Measurements from ENCODE around the gene GPR158.

Gene GPR158

GRCh38 chr10:25565570-25565969 is 390.8 kb downstream of the GPR158 start:
- DNase-seq (ENCODE audit: low read depth in 2 of 2): no peak

GRCh38 chr10:25573316-25573715 is 398.5 kb downstream of the GPR158 start:
- no peak for DNase-seq (ENCODE audit: low read depth in 2 of 2)

GRCh38 chr10:25575343-25575742 is 400.5 kb downstream of the GPR158 start:
- DNase-seq (ENCODE audit: low read depth in 2 of 2): no peak

GRCh38 chr10:25578061-25578460 is 403.3 kb downstream of the GPR158 start:
- DNase-seq (ENCODE audit: low read depth in 2 of 2): no peak

- no peak for DNase-seq (ENCODE audit: low read depth in 2 of 2)
Measured at GRCh38 chr10:25582961-25583360, 408.2 kb downstream of the GPR158 start.

- no peak for DNase-seq (ENCODE audit: low read depth in 2 of 2)
Measured at GRCh38 chr10:25600651-25601050, 425.9 kb downstream of the GPR158 start.

- DNase-seq (ENCODE audit: low read depth in 2 of 2): no peak
Measured at GRCh38 chr10:25604591-25604990, 429.8 kb downstream of the GPR158 start.

GRCh38 chr10:25614652-25615051 is 439.9 kb downstream of the GPR158 start:
- DNase-seq (ENCODE audit: low read depth in 2 of 2): no peak

- DNase-seq (ENCODE audit: low read depth in 2 of 2): no peak
Measured at GRCh38 chr10:25615926-25616325, 441.1 kb downstream of the GPR158 start.

GRCh38 chr10:25616903-25617592 is 442.2 kb downstream of the GPR158 start:
- no peak for DNase-seq (ENCODE audit: low read depth in 2 of 2)

- DNase-seq (ENCODE audit: low read depth in 2 of 2): no peak
Measured at GRCh38 chr10:25627606-25628005, 452.8 kb downstream of the GPR158 start.

GRCh38 chr10:25629333-25629732 is 454.5 kb downstream of the GPR158 start:
- no peak for DNase-seq (ENCODE audit: low read depth in 2 of 2)

GRCh38 chr10:25631471-25631870 is 456.7 kb downstream of the GPR158 start:
- DNase-seq (ENCODE audit: low read depth in 2 of 2): no peak

- DNase-seq (ENCODE audit: low read depth in 2 of 2): no peak
Measured at GRCh38 chr10:25632802-25633201, 458.0 kb downstream of the GPR158 start.

GRCh38 chr10:25633542-25633941 is 458.7 kb downstream of the GPR158 start:
- no peak for DNase-seq (ENCODE audit: low read depth in 2 of 2)

GRCh38 chr10:25639646-25640045 is 464.8 kb downstream of the GPR158 start:
- no peak for DNase-seq (ENCODE audit: low read depth in 2 of 2)

GRCh38 chr10:25641595-25641994 is 466.8 kb downstream of the GPR158 start:
- DNase-seq (ENCODE audit: low read depth in 2 of 2): no peak

GRCh38 chr10:25642721-25643120 is 467.9 kb downstream of the GPR158 start:
- DNase-seq (ENCODE audit: low read depth in 2 of 2): no peak

GRCh38 chr10:25646371-25646770 is 471.6 kb downstream of the GPR158 start:
- no peak for DNase-seq (ENCODE audit: low read depth in 2 of 2)

- no peak for DNase-seq (ENCODE audit: low read depth in 2 of 2)
Measured at GRCh38 chr10:25651534-25651933, 476.7 kb downstream of the GPR158 start.

All from activated CD4-positive, alpha-beta T cell treated with anti-CD3 and anti-CD28 coated beads for 24 hours (primary cell).